Activated naive CD8-positive, alpha-beta T cell treated with anti-CD3 and anti-CD28 coated beads, Interleukin-2, amount 50 U/mL, for 24 hours (primary cell): ENCODE results near the gene PDZD7.

Experiments
- ATAC-seq: fragments of 150-1000 bp; cut with Tn5 transposase; one replicate; pipeline ENCODE4 v1.10.0; 2021
- DNase-seq: peaks from one replicate; pipeline ENCODE4 v3.0.0; 2021
- H3K27ac Mint-ChIP-seq: one replicate; pipeline ENCODE4 v1.8.0; 2021; ENCODE audit warnings: mild to moderate bottlenecking, mixed read lengths
- H3K27me3 Mint-ChIP-seq: one replicate; pipeline ENCODE4 v1.8.0; 2021; ENCODE audit warnings: mixed read lengths
- H3K36me3 Mint-ChIP-seq: one replicate; pipeline ENCODE4 v1.8.0; 2021; ENCODE audit warnings: low read depth, mixed read lengths
- H3K4me1 Mint-ChIP-seq: one replicate; pipeline ENCODE4 v1.8.0; 2021; ENCODE audit warnings: mixed read lengths
- H3K4me3 Mint-ChIP-seq: one replicate; pipeline ENCODE4 v1.8.0; 2021; ENCODE audit warnings: mild to moderate bottlenecking, moderate library complexity, mixed read lengths
- H3K9me3 Mint-ChIP-seq: one replicate; pipeline ENCODE4 v1.8.0; 2021; ENCODE audit warnings: mixed read lengths

Gene PDZD7

DNA sequence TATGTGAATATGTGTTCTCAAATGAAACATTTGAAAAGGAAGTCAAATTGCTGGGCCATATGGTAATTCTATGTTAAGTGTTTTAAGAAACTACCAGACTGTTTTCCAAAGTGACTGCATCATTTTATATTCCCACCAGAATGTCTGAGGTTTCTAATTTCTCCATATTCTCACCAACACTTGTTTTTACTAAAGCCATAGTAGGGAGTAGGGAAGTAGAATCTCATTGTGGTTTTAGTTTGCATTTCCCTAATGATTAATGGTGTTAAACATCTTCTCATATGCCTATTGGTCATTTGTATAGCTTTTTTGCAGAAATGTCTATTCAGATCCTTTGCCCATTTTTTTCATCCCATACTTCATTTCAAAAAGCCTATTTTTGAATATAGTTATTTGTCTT lies 70.7 kb downstream of the PDZD7 start:
- peaks cover 40% of the 10 kb centered on the region for H3K36me3 Mint-ChIP-seq
- H3K27me3 Mint-ChIP-seq, result no peaks in the 10 kb centered on the region
- no peak for DNase-seq
- no peak for ATAC-seq
- H3K4me1 Mint-ChIP-seq, result peaks cover 3% of the 10 kb centered on the region
- no peak overlapping the region for H3K27ac Mint-ChIP-seq
- no peak overlapping the region for H3K4me3 Mint-ChIP-seq
- H3K9me3 Mint-ChIP-seq, result no peaks in the 10 kb centered on the region
